ENCODE measurements around the gene CBLC.

- TF ChIP-seq CTCF (conservative IDR thresholded peaks at IDR 0.05 in 1 of 2, IDR thresholded peaks at IDR 0.05 in 1 of 2; ENCODE audit: extremely low read depth in 1 of 2, insufficient read depth in 1 of 2, low read depth in 1 of 2, low read length in 2 of 2), result no peak
- TF ChIP-seq EZH2 (IDR thresholded peaks at IDR 0.05; ENCODE audit: borderline replicate concordance, low read length), result no peak
Measured at GRCh38 chr19:44810234-44811121, 32.8 kb downstream of the CBLC start.

Data from mammary epithelial cell (primary cell).